Measurements from ENCODE around the gene NRXN2.
A peak's percentile ranks its signal among the peaks of the same experiment; 100 is the strongest.

Gene NRXN2

DNA sequence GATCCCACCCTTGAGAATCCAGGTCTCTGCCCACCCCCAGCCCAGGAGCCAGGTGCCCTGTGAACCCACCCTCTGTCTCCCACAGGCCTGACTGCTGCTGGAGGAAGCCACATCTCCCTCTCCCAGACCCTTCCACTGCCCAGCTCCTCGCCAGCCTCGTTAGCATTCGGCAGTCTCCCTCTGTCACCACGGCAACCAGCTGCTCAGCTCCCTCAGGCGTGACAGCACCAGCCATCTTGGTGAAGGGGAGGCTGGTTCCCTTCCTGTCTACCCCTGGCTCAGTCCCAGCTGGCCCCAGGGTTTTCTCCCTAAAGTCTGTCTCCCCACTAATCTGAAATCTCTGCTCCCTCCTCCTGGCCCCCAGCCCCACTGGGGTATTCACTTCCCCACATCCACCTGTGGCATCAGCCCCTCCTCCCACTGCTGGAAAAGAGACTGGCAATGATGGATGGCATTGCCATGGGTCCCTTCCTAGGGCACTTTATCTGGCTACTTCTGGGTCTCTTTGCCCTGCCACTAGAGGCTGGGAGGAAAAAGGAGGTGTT lies 28.1 kb downstream of the NRXN2 start:
- DNase-seq = no peak

DNA sequence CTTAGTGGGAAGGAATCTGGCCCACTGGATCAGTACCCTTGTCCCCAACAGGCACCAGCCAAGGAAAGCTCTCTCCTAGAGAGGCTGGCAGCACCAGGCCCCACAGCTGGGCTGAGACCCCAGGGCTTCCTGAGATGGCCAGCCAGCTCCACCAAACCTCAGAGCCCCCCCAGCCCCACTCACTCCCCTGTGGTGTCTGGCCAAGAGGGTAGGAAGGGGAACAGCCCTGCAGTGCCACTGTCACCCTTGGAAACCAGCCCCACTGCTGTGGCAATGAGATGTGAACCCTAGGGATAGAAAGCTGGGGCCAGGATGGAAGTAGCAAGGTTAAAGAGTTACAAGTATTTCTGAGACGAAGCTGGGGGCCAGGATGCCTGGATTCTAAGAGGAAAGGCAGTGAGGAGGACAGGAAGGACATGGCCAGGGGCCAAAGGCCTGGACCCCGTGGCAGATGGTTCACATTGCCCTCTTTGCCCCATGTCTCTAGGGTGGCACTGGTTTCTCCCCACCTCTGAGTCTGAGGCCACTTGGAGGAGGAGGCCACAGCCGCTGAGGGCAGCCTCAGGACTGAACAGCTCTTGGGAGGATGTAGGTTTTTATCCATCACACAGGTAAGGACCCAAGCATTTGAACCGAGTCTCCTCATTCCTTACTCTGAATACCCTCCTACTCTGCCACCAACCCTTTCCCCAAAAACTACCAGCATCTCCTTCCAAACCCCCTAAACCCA lies 28.8 kb downstream of the NRXN2 start:
- no peak for DNase-seq

DNA sequence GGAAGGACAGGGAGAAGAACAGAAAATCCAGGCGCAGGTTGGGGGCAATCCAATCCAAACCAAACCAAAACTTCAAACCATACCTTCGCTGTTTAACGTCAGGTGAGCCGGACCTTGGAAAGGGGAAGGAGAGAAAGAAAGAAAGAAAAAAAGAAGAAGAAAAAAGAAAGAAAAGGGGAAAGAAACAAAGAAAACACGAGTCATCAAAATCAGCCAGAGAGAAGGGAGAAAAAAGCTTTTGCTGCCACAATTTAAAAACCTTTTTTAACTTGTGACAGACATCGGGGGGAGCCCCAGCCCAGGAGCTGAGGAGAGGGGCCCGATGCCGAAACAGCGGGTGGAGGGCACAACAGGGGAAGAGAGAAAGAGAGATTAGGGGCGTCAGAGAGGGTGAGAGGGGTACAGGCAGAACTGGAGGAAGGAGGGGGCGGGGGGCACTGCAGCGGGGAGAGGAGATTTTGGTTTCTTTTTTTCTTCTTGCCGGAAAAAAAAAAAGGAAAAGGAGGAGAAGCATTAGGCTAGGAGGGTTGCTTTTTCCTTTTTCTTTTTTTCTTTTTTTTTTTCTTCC lies 30.1 kb downstream of the NRXN2 start:
- DNase-seq = no peak

DNA sequence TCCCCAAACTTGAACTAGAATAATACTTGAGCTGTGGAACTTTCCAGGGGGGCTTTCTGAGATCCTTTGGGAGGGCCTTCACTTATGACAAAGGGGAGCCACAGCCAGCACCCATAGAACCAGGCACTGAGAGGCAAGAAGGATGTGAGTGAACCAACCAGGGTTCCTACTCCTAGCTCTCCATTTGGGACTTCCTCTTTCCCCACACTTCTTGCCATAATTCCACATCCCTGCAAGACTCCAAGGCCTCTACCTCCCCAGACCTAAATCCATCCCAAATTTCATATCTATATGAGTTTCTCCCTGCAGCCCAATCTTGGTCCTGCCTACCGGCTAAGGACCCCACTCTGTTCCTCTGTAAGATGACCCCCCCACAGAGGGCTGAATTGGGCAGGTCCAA lies 31.5 kb downstream of the NRXN2 start:
- DNase-seq = no peak

GRCh38 chr11:64690235-64690634 lies 32.8 kb downstream of the NRXN2 start:
- DNase-seq = no peak

GRCh38 chr11:64688534-64688982 lies 34.4 kb downstream of the NRXN2 start:
- DNase-seq = peak; percentile 90

DNA sequence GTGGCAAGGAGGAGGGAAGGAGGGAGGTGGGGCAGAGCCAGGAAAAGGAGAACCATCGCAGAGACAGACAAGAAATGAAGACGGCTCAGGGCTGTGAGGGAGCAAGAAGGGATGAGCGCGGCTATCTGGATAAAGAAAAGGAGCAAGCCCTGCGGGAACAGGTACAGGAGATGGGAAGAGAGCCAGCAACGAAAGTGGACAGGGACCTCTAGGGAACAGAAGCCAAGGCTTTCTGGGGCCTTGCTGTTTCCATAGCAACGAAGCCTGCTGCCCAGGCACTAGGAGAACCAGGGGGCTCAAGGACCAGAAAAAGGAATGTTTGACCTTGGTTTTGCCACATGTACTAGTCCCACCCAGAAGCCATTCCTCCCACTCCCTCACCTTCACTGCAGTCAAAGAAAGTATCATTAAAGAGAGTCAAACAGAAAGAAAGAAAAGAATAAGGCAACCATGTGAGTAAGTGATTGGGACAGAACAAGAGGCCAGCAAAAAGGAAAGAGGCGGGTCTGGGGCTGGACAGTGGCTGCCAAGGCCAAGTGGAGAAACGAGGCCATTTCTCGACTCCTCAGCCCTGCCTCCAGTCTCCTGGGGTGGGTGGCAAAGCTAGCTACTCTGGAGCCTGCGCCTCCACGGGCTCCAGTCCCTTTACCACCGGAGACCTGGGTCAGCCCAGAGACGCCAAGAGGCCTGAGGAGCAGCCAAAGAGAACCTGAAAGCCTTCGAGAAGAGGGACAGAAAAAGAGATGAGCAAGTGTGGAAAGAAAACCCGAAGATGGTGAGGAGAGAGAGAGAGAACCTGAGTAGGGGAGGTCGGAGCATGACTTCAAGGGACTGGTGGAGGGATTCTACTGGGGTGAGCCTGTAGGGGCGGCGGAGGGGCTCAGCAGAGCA lies 35.1 kb downstream of the NRXN2 start:
- no peak for DNase-seq

- no peak for DNase-seq
These were observed 35.8 kb downstream of the NRXN2 start for GRCh38 chr11:64687204-64687603.

DNA sequence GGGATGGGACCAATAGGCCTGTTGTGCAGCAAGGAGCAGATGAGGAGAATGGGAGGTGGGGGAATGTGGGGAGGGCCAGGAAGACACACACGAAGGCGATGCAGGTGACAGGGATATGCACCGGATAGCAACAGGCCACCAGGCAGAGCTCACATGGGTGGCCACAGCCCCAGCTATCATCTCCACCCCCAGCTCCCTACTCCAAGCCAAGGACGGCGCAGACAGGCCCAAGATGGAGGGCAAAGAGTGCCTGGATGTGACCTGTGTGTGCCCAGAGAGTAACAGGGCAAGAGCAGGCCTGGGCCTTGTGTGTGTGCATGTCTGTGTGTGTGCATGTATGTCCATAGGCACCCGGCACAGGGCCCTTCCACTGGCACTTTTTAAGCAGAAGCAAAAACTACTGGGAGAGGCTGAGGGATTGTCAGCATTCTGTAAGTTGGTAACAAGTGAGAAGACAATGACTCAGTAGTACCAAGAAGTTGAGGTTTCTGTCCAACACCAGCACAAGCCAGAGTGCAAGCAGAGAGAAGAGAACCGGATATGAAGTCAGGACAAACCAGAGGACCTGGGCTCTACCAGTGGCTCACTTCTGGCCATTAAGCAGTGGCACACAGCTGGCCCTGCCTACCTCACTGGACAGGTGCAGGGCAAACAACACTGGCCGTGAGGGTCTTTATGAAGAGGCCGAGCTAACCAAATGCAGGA lies 36.4 kb downstream of the NRXN2 start:
- DNase-seq = peak; percentile 48

DNA sequence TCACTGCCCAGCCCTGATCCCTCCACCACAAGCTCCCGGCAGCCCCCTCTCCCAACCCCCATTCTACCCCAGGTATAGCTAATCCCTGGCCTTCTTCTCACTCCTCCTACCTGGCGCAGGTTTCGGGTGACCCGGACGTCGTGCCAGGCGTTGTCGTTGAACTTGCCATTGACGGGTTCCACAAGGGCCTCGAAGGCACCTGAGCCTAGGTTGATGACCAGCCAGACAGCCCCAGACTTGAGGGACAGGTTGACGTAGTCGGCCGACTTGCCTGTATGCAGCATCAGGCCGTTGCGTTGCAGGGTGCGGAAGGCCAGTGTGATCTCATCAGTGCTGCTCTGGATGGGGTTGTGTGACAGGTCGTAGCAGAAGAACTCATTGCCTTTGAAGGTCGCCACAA lies 37.5 kb downstream of the NRXN2 start:
- DNase-seq = no peak

DNA sequence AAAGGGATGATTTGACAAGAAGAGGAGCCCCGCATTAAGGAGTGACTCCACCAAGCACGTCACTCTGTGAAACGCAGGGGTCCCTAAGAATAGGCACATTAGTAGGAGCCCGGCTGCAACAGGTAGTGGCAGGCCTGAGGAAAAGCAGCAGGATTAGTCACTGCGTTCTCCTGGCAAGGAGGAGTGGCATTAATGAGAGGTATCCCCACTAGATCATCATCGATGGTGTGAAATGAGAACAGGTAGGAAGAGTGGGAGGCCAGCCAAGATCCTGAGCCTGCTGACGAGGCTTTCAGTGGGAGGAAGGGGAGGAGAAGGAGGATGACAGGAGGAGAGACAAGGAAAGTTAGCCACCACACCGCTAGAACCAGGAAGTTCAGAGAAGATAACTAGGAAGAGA lies 38.6 kb downstream of the NRXN2 start:
- DNase-seq = no peak

- DNase-seq = no peak
These were observed 41.8 kb downstream of the NRXN2 start for GRCh38 chr11:64681171-64681570.

DNA sequence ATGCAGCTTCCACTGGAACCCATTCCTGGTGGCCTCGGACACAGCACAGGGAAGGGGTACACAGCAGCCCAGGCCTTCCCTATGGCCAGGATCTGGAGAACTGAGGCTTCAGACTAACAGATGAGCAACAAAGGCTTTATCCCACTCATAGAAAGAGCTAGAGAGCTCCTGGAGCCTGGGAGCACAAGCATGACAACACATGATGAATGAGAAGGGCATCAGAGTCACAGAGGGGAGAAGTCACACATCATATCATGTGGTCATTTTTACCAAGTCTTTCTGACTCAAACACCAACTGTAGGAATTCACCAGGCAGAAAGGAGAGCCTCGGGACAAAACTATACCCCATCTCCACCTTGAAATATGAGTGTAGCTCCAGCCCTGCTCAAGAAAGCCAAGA lies 43.2 kb downstream of the NRXN2 start:
- peak; percentile 73 for DNase-seq

- no peak for DNase-seq
These were observed 45.5 kb downstream of the NRXN2 start for GRCh38 chr11:64677441-64678023.

GRCh38 chr11:64676261-64676615 lies 46.8 kb downstream of the NRXN2 start:
- DNase-seq = no peak

GRCh38 chr11:64675450-64676260 lies 47.3 kb downstream of the NRXN2 start:
- DNase-seq = peak; percentile 76

DNA sequence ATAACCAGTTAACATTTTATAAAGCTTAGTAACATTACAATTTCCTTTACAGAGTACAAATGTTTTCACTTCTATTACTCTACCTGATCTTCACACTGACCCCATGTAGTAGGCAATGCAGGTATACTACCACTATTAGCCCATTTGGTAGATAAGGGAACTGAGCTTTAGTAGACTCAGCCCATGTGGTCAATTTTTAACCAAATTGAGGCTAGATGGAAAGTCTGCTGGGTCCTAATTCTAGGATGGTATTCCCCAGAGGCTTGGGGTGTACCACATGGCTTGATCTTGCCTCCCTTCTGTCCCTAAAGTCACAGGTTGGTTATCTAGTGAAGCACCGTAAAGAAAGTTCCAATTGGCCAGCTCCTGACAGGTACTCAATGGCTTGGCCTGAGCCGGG lies 48.2 kb downstream of the NRXN2 start:
- DNase-seq = no peak

- no peak for DNase-seq
These were observed 49.7 kb downstream of the NRXN2 start for GRCh38 chr11:64673279-64673678.

- no peak for DNase-seq
These were observed 50.1 kb downstream of the NRXN2 start for GRCh38 chr11:64672875-64673274.

GRCh38 chr11:64670975-64671374 lies 52.0 kb downstream of the NRXN2 start:
- DNase-seq = peak; percentile 55

- DNase-seq = no peak
These were observed 55.7 kb downstream of the NRXN2 start for GRCh38 chr11:64667154-64667745.

All from suppressor macrophage treated with lipopolysaccharide for 4 hours (primary cell).